NCI-H82 (cell line): ENCODE results near the gene LAMB4.
A peak's percentile ranks its signal among the peaks of the same experiment; 100 is the strongest.

Experiments
- DNase-seq: peaks from one replicate; lab custom pipeline; 2025; lab: John Stamatoyannopoulos, UW

LAMB4 gene

GRCh38 chr7:108130261-108130660 lies at the start of gene LAMB4:
Gene LAMB4, minus strand, starts transcription at chr7:108130361. Its CDS starts 7,197 bp downstream, at chr7:108123164.
- no peak for DNase-seq

GRCh38 chr7:108178398-108178797 lies 48.2 kb upstream of the LAMB4 start:
- no peak for DNase-seq

- DNase-seq, result no peak
Measured at GRCh38 chr7:108171164-108171563, 41.0 kb upstream of the LAMB4 start.

- no peak for DNase-seq
Measured at GRCh38 chr7:108170251-108170650, 40.1 kb upstream of the LAMB4 start.

GRCh38 chr7:108167460-108167859 lies 37.3 kb upstream of the LAMB4 start:
- no peak for DNase-seq

GRCh38 chr7:108166687-108167086 lies 36.5 kb upstream of the LAMB4 start:
- DNase-seq, result no peak

- no peak for DNase-seq
Measured at GRCh38 chr7:108165723-108166122, 35.6 kb upstream of the LAMB4 start.

GRCh38 chr7:108164946-108165345 lies 34.8 kb upstream of the LAMB4 start:
- DNase-seq, result no peak

GRCh38 chr7:108164342-108164741 lies 34.2 kb upstream of the LAMB4 start:
- DNase-seq, result no peak

- no peak for DNase-seq
Measured at GRCh38 chr7:108158776-108159175, 28.6 kb upstream of the LAMB4 start.

- DNase-seq, result no peak
Measured at GRCh38 chr7:108157606-108158335, 27.6 kb upstream of the LAMB4 start.

GRCh38 chr7:108156897-108157605 lies 26.9 kb upstream of the LAMB4 start:
- DNase-seq, result no peak

GRCh38 chr7:108152198-108152597 lies 22.0 kb upstream of the LAMB4 start:
- DNase-seq, result peak; percentile 8

- no peak for DNase-seq
Measured at GRCh38 chr7:108149908-108150307, 19.7 kb upstream of the LAMB4 start.

- no peak for DNase-seq
Measured at GRCh38 chr7:108149119-108149518, 19.0 kb upstream of the LAMB4 start.

- peak; percentile 100 for DNase-seq
Measured at GRCh38 chr7:108147031-108147563, 16.9 kb upstream of the LAMB4 start.

- DNase-seq, result peak; percentile 97
Measured at GRCh38 chr7:108146070-108146842, 16.1 kb upstream of the LAMB4 start.

GRCh38 chr7:108145401-108145800 lies 15.2 kb upstream of the LAMB4 start:
- DNase-seq, result no peak

- DNase-seq, result no peak
Measured at GRCh38 chr7:108144931-108145330, 14.8 kb upstream of the LAMB4 start.

GRCh38 chr7:108143658-108144420 lies 13.7 kb upstream of the LAMB4 start:
- DNase-seq, result no peak

GRCh38 chr7:108142675-108143259 lies 12.6 kb upstream of the LAMB4 start:
- DNase-seq, result no peak
